Measurements from ENCODE around the gene XXYLT1. TPM values are rescaled to one million over a fixed set of nuclear protein-coding genes. Genes with fewer than 3 reads are reported as not detected.

Gene XXYLT1
- total and polyA plus RNA-seq, 2 of the 4 experiments (the other 2 are of a cell fraction), result 14.7 to 18.1 TPM

- Histone ChIP-seq H3K36me3 (ENCODE audit: control insufficient read depth, insufficient read depth, low read length) (peaks cover 3% of the 10 kb centered on the region; the same call in 1 of the 2 replicates), H2BK20ac (ENCODE audit: low read depth, low read length) (no peak overlapping the region), H3K14ac (replicated peaks; ENCODE audit: low read depth, low read length) (peak overlapping the region; percentile 56), H3K27me3 (ENCODE audit: control insufficient read depth, insufficient read depth, low read length) (no peaks in the 10 kb centered on the region), H2AK5ac (ENCODE audit: low read depth, low read length) (peak overlapping the region; percentile 51; the same call in 1 of the 2 replicates), H2BK5ac (ENCODE audit: low read depth, low read length, poor library complexity, severe bottlenecking) (no peak overlapping the region), H3K9me1 (ENCODE audit: insufficient read depth, low read length) (peaks cover 11% of the 10 kb centered on the region; the same call in 1 of the 2 replicates), H2BK15ac (ENCODE audit: low read depth, low read length) (no peak overlapping the region), H4K5ac (ENCODE audit: low read depth, low read length) (no peak overlapping the region), H3K9ac (ENCODE audit: low read depth, low read length) (peak overlapping the region; percentile 56), H3K18ac (ENCODE audit: low read depth, low read length) (no peak overlapping the region), H3K4me1 (ENCODE audit: control insufficient read depth, insufficient read depth, low read length) (peaks cover 5% of the 10 kb centered on the region), H2BK120ac (ENCODE audit: low read depth, low read length) (no peak overlapping the region), H3K79me1 (ENCODE audit: low read depth in 1 of 2, low read length in 2 of 2) (peaks cover 20 to 43% of the 10 kb centered on the region in 2 experiments), H3K4me3 (ENCODE audit: insufficient read depth, low read depth, low read length) (peak overlapping the region; percentile 93), H4K20me1 (ENCODE audit: insufficient read depth, low read length) (peaks cover 11% of the 10 kb centered on the region), H3K27ac (ENCODE audit: insufficient read depth, low read length) (peak overlapping the region; percentile 31; the same call in 1 of the 2 replicates), H3K56ac (ENCODE audit: extremely low read depth, insufficient read depth, low read length) (no peak overlapping the region; the same call in 1 of the 2 replicates), H3K4ac (ENCODE audit: low read depth, low read length) (peak overlapping the region; percentile 48), H2AFZ (replicated peaks; ENCODE audit: low read length, poor library complexity) (peak overlapping the region; percentile 97), H3K9me3 (ENCODE audit: control insufficient read depth, insufficient read depth, low read length) (no peaks in the 10 kb centered on the region), H4K8ac (ENCODE audit: low read depth in 2 of 2, low read length in 2 of 2) (no peak overlapping the region), H4K91ac (ENCODE audit: insufficient read depth, low read depth, low read length) (no peak overlapping the region), H3K23ac (ENCODE audit: low read depth, low read length) (peak overlapping the region; percentile 95), H3K4me2 (ENCODE audit: low read depth, low read length) (peak overlapping the region; percentile 93), H2AK9ac (replicated peaks; ENCODE audit: low read depth, low read length, poor library complexity) (peak overlapping the region; percentile 96)
- in situ Hi-C loops (cut with MboI; ENCODE audit: low sequenced_read_pairs) (loop anchor here (5.0 kb wide), 1 partner anchor 252 kb away; no protein-coding TSS in a partner anchor), dilution Hi-C loops (cut with HindIII; ENCODE audit: low sequenced_read_pairs, unreplicated experiment) (no loop called here), intact Hi-C loops (cut with micrococcal nuclease) (loop anchor here (2.0 kb wide), 2 partner anchors 173 to 245 kb away; partner anchors contain the start of gene ACAP2)
- BruUV-seq (replicated peaks), result no TSS peak
- ChIA-PET CTCF (interaction anchor here (0.7 to 3.3 kb wide), 17 partner anchors 15 to 599 kb away, joined by 3 to 24 read pairs (median 5); partner anchors contain the start of gene LSG1), POLR2A (ENCODE audit: unreplicated experiment) (interaction anchor here (1.2 kb wide), 1 partner anchor 180 kb away, joined by 3 read pairs; no protein-coding TSS in a partner anchor)
- 1% methylated on average over 27 of the region's 52 CpGs; no CpG with 5 or more reads in 1 of the 2 experiments for WGBS, 2 experiments (ENCODE audit: extremely low coverage in 2 of 2, insufficient read length in 1 of 2)
- peak; percentile 42 for DNase-seq
- ATAC-seq (ENCODE audit: low read depth), result peak; percentile 24
- peak; percentile 17; the same call in 1 of the 2 replicates for TF ChIP-seq CTCF (conservative IDR thresholded peaks at IDR 0.05; ENCODE audit: low read depth, low read length)
- TF ChIP-seq RAD21 (IDR thresholded peaks at IDR 0.05; ENCODE audit: low read length), result no peak
- no peak for TF ChIP-seq RCOR1 (IDR thresholded peaks at IDR 0.05; ENCODE audit: insufficient replicate concordance, low read length)
- TF ChIP-seq USF2 (IDR thresholded peaks at IDR 0.05; ENCODE audit: low read depth, low read length), result no peak
- TF ChIP-seq ELK1 (IDR thresholded peaks at IDR 0.05; ENCODE audit: borderline replicate concordance, low read depth, low read length), result no peak
- TF ChIP-seq RFX5 (IDR thresholded peaks at IDR 0.05; ENCODE audit: low read depth, low read length), result no peak
- TF ChIP-seq POLR2A (IDR thresholded peaks at IDR 0.05; ENCODE audit: low read depth, low read length), result no peak
- TF ChIP-seq SMC3 (IDR thresholded peaks at IDR 0.05; ENCODE audit: low read depth, low read length), result peak; percentile 19; the same call in 1 of the 2 replicates
- TF ChIP-seq NFE2L2 (IDR thresholded peaks at IDR 0.05; ENCODE audit: low read depth, low read length), result no peak
- no peak for TF ChIP-seq BHLHE40 (IDR thresholded peaks at IDR 0.05; ENCODE audit: low read depth, low read length)
- TF ChIP-seq CEBPB (IDR thresholded peaks at IDR 0.05; ENCODE audit: low read depth, low read length), result no peak
- TF ChIP-seq FOS (IDR thresholded peaks at IDR 0.05; ENCODE audit: low read depth, low read length), result no peak
- TF ChIP-seq MAZ (IDR thresholded peaks at IDR 0.05; ENCODE audit: borderline replicate concordance, low read depth, low read length), result no peak
These were observed 711 bp downstream of the XXYLT1 start for GRCh38 chr3:195270079-195270816.

All from IMR-90 (cell line).